Thyroid gland (tissue), 4 donors: Measurements from ENCODE around the gene SCN4A.

ENCODE experiments used
- POLR2A ChIP-seq, 2 donors: fragments of 450-650 bp; IDR thresholded peaks; one replicate each; pipeline ENCODE4 v1.6.1; 2017; ENCODE audit warnings: antibody characterized with exemption in 2 of 2, mild to moderate bottlenecking in 2 of 2, moderate library complexity in 1 of 2
- TF ChIP-seq, protein P1 (sequence below), 6 experiments: fragments of 200-600 bp in 3 of 6; fragments of 450-650 bp in 3 of 6; sonication (generic) in 3 of 6; IDR thresholded peaks; one replicate each; pipeline ENCODE4 v1.5.1; 2016 to 2019; ENCODE audit warnings: antibody characterized with exemption in 6 of 6, mild to moderate bottlenecking in 2 of 6, inconsistent platforms in 1 of 6, moderate library complexity in 1 of 6

DNA sequence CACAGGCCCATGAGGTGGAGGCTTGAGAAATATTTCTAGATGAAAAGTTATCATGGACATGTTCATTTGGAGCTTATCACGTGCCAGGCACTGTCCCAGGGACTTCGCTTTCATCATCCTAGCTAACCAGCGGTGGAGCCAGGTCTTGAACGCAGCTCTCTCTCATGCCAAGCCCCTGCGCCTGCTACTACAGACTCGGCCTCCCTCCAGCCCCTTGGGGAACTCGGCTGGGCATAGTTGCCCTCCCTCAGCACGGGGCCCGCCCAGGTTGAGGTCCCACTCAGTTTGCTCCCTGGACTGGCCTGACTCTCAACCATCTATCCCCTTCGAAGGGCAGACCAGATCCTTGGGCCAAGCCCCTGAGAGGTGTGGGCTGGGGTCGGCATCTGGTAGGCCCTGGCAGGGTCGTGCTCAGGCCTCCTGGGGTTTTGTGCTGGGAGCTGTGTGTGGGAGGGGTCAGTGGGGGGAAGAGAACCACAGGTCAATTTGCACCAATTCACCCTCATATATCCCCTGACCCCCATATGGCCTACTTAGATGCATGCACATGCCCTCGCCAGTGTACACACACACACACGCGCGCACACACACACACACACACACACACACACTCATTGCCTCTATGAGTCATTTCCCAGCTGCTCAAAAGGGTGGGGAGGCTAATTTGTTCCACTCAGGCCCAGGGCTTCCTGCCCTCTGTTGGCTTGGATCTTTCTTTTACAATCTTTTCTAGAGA is 12.1 kb upstream of the SCN4A start:
- TF ChIP-seq, protein P1, sequence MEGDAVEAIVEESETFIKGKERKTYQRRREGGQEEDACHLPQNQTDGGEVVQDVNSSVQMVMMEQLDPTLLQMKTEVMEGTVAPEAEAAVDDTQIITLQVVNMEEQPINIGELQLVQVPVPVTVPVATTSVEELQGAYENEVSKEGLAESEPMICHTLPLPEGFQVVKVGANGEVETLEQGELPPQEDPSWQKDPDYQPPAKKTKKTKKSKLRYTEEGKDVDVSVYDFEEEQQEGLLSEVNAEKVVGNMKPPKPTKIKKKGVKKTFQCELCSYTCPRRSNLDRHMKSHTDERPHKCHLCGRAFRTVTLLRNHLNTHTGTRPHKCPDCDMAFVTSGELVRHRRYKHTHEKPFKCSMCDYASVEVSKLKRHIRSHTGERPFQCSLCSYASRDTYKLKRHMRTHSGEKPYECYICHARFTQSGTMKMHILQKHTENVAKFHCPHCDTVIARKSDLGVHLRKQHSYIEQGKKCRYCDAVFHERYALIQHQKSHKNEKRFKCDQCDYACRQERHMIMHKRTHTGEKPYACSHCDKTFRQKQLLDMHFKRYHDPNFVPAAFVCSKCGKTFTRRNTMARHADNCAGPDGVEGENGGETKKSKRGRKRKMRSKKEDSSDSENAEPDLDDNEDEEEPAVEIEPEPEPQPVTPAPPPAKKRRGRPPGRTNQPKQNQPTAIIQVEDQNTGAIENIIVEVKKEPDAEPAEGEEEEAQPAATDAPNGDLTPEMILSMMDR (IDR thresholded peaks at IDR 0.05): no peak
- TF ChIP-seq POLR2A (IDR thresholded peaks at IDR 0.05): no peak
